ENCODE measurements around the gene WHRN. TPM values are rescaled to one million over a fixed set of nuclear protein-coding genes. Genes with fewer than 3 reads are reported as not detected.

The WHRN gene
- total RNA-seq: 10 to 100 TPM in 2 of 4 donors, 1 to 10 TPM in 2; 5.4 to 23.6 (median 8.5) TPM

DNA sequence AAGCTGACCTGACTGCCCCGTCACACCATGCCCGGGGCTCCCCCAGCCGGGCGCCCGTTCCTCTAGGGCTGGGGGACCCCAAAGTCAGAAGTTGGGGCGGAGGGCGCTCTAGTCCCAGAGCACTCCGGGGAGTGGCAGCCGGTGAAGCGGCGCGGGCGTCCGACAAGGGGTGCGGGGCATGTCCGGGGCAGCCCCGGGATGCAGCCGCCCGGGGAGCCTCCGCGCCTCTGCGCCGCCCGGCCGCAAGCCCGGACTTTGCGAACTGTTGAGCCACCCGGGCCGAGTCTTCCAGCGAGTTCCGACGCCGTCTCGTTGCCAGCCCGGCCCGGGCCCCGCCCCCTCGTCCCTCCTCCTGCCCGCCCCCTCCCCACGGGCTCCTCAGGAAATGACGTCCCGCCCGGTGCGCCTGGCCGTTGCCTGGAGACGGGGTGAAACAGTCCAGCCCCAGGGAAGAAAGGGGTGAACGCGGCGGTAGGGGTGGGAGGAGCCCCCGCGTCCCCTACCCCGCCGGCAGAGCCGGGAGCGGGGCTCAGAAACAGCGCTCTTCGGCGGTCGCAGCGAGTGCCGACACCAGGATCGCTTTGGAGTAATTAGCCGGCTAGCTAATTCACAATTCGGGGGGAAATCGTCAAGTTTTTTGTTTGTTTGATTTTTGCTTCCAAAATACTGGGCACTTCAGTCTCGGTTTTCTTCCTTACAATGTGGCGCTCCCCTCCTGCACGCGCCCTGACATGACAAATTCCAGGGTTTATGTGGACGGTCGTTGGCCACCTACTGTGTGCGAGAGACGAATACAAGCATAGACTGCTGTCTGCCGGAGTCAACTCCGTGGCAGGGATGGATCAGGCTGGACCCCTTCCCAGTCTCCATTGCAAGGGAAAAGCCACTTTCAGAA is at the start of gene WHRN:
WHRN (minus strand) TSS at position 287 of the 895 bp plus-strand sequence. CDS start 672 bp downstream, outside the sequence.
- in situ Hi-C loops (cut with MboI; ENCODE audit: low pct_ligation_motif_present in 1 of 4, low pct_unique_long_range_greater_than_20kb in 1 of 4, low sequenced_read_pairs in 3 of 4): loop anchor here in 1 of 4 donors (10.0 kb wide), 1 partner anchor 101 kb away; no protein-coding TSS in a partner anchor

DNA sequence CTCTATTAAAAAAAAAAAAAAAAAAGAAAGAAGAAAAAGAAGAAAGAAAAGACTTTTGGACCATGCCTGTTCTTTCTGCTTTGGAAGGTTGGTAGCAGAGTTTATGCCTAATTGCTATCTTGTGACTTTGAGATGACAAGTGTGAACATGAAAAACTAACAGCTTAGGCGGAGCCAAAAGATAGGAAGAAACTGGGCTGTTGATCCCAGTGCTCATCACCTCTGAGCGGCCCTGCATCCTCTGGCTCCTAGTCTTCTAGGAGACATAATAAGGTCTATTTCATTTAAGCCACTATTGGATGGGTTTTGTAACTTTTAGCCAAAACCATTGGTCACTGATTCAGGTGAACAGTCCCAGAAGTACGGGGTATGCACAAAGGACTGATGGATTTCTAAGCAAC is 47.9 kb upstream of the WHRN start:
- DNase-seq: no peak
- intact Hi-C loops (cut with DNase I; ENCODE audit: low total_unique reads) (no loop called here), in situ Hi-C loops (cut with MboI; ENCODE audit: low pct_ligation_motif_present in 1 of 4, low pct_unique_long_range_greater_than_20kb in 1 of 4, low sequenced_read_pairs in 3 of 4) (no loop called here)
- H3K36me3 ChIP-seq: no peaks in the 10 kb centered on the region
- no peak overlapping the region for H3K27ac ChIP-seq
- H3K4me1 ChIP-seq: peaks cover 0 to 10% (median 3%) of the 10 kb centered on the region in 4 donors
- 91 to 100% methylated on average over 2 to 3 of the region's 3 CpGs for WGBS, 2 donors (ENCODE audit: low coverage in 1 of 2)
- no peak overlapping the region for H3K4me3 ChIP-seq
- no peaks in the 10 kb centered on the region for H3K27me3 ChIP-seq
- TF ChIP-seq EP300 (IDR thresholded peaks at IDR 0.05; ENCODE audit: low read depth) (no peak), POLR2A (IDR thresholded peaks at IDR 0.05) (no peak), POLR2AphosphoS5 (IDR thresholded peaks at IDR 0.05) (no peak)
- TF ChIP-seq, protein P1, sequence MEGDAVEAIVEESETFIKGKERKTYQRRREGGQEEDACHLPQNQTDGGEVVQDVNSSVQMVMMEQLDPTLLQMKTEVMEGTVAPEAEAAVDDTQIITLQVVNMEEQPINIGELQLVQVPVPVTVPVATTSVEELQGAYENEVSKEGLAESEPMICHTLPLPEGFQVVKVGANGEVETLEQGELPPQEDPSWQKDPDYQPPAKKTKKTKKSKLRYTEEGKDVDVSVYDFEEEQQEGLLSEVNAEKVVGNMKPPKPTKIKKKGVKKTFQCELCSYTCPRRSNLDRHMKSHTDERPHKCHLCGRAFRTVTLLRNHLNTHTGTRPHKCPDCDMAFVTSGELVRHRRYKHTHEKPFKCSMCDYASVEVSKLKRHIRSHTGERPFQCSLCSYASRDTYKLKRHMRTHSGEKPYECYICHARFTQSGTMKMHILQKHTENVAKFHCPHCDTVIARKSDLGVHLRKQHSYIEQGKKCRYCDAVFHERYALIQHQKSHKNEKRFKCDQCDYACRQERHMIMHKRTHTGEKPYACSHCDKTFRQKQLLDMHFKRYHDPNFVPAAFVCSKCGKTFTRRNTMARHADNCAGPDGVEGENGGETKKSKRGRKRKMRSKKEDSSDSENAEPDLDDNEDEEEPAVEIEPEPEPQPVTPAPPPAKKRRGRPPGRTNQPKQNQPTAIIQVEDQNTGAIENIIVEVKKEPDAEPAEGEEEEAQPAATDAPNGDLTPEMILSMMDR (IDR thresholded peaks at IDR 0.05): no peak
- H3K9me3 ChIP-seq: no peaks in the 10 kb centered on the region

More for the DNA sequence above, at the start of gene WHRN:
- DNase-seq: peak; percentile 95
- peak within 1 kb of the TSS; percentile 74 to 89 (median 82) for H3K27ac ChIP-seq
- TF ChIP-seq POLR2A (IDR thresholded peaks at IDR 0.05) (peak; percentile 68), POLR2AphosphoS5 (IDR thresholded peaks at IDR 0.05) (peak; percentile 57 to 80 (median 60)), EP300 (IDR thresholded peaks at IDR 0.05; ENCODE audit: low read depth) (no peak)
- H3K36me3 ChIP-seq: no peaks in the 10 kb centered on the region
- 1 to 2% methylated on average over 16 to 32 of the region's 75 CpGs for WGBS, 2 donors (ENCODE audit: low coverage in 1 of 2)
- peak within 1 kb of the TSS; percentile 59 to 73 (median 72) for H3K4me3 ChIP-seq
- peaks cover 4% of the 10 kb centered on the region for H3K27me3 ChIP-seq
- intact Hi-C loops (cut with DNase I; ENCODE audit: low total_unique reads): loop anchor here (10.0 kb wide), 1 partner anchor 79 kb away; the partner anchor contains the start of gene ATP6V1G1
- H3K9me3 ChIP-seq: no peaks in the 10 kb centered on the region
- peaks cover 5 to 27% (median 19%) of the 10 kb centered on the region in 4 donors for H3K4me1 ChIP-seq

DNA sequence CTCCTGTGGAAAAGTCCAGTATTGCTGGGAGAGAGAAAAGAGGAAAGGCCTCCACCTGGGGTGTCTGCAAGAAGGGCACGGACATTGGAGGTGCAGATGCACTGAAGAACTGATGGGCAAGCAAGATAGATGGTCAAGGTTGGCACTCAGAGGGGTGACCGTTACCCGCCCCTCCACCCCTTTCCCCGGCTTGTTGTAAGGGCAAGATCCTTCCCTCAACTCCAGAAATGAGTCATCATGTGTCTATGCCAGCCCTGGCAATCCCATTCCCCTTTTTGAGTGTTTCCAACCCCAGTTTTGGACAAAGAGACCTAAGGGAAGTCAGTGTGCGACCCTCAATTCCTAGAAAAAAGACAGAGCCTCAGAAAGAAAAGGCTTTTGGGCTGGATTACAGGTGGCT is 47.4 kb upstream of the WHRN start:
- intact Hi-C loops (cut with DNase I; ENCODE audit: low total_unique reads): no loop called here
- Histone ChIP-seq H3K4me3 (no peak overlapping the region), H3K4me1 (peaks cover 0 to 10% (median 3%) of the 10 kb centered on the region in 4 donors), H3K36me3 (no peaks in the 10 kb centered on the region), H3K9me3 (no peaks in the 10 kb centered on the region), H3K27ac (peak overlapping the region in 1 of 4 donors; percentile 59), H3K27me3 (no peaks in the 10 kb centered on the region)
- TF ChIP-seq POLR2AphosphoS5 (IDR thresholded peaks at IDR 0.05) (no peak), POLR2A (IDR thresholded peaks at IDR 0.05) (no peak), EP300 (IDR thresholded peaks at IDR 0.05; ENCODE audit: low read depth) (no peak)
- TF ChIP-seq, protein P1 (IDR thresholded peaks at IDR 0.05): no peak
- WGBS, 2 donors (ENCODE audit: low coverage in 1 of 2): 87% methylated on average over 4 to 5 of the region's 5 CpGs
- in situ Hi-C loops (cut with MboI; ENCODE audit: low pct_ligation_motif_present in 1 of 4, low pct_unique_long_range_greater_than_20kb in 1 of 4, low sequenced_read_pairs in 3 of 4): no loop called here
- no peak for DNase-seq

DNA sequence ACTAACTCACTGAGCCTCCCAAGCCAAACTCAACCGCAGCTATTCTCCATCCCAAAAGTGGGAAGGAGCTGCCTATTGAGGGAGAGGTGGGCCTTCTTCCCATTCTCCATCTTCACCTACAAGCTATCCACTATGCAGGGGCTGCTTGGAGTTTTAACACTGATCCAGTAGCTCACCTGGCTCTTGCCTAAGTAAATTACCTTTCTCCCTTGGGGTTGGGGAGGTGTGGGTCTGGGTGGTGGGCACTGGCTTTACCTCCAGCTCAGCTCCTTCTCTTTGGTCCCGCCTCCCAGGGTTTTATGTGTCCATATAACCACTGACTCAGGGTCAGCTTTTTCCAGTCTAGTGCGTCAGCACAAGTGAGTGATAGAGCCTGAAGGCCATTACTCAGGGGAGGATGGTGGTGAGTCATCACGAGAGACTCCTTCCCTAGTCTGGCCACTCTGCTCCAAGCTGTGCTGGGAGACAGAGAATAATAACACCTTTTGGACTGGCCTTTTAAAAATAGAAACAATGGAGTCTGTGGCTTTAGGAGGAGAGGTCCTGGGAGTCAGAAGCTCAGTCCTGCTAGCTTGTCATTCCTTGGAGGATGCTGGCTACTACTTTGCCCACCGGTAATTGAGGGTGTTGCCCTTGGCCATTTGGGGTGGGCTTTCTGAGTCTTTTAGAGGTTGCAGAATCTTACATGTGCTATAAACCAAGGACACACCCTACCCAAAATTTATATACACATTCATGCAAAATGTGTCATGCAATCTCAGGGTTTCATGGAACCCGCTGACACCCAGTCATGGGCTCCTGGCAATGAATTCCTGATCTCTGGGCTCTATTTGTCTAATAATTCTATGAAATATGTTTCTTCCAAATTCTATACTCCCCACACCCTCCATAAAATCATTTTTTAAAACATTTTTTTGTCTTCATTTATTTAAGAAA is 46.7 kb upstream of the WHRN start:
- Histone ChIP-seq H3K27ac (peak overlapping the region in 1 of 4 donors; percentile 59), H3K36me3 (no peaks in the 10 kb centered on the region), H3K4me1 (peaks cover 0 to 10% (median 3%) of the 10 kb centered on the region in 4 donors), H3K27me3 (peaks cover under 1% of the 10 kb centered on the region), H3K9me3 (no peaks in the 10 kb centered on the region), H3K4me3 (no peak overlapping the region)
- no peak for TF ChIP-seq EP300 (IDR thresholded peaks at IDR 0.05; ENCODE audit: low read depth)
- no peak for TF ChIP-seq POLR2A (IDR thresholded peaks at IDR 0.05)
- peak in 1 of 3 donors; percentile 52 for TF ChIP-seq POLR2AphosphoS5 (IDR thresholded peaks at IDR 0.05)
- TF ChIP-seq, protein P1 (IDR thresholded peaks at IDR 0.05): no peak
- in situ Hi-C loops (cut with MboI; ENCODE audit: low pct_ligation_motif_present in 1 of 4, low pct_unique_long_range_greater_than_20kb in 1 of 4, low sequenced_read_pairs in 3 of 4): no loop called here
- intact Hi-C loops (cut with DNase I; ENCODE audit: low total_unique reads): no loop called here
- peak; percentile 19 for DNase-seq
- WGBS, 2 donors (ENCODE audit: low coverage in 1 of 2): 50 to 66% methylated on average over 2 to 6 of the region's 6 CpGs

Data from transverse colon (tissue), 4 donors.